ENCODE measurements around the gene PLAAT5. TPM values are rescaled to one million over a fixed set of nuclear protein-coding genes. Genes with fewer than 3 reads are reported as not detected.

The PLAAT5 gene
- 1 to 10 TPM in 1 of 4 donors, under 1 TPM in 3; 0.34 to 1.1 (median 0.59) TPM for total RNA-seq

GRCh38 chr11:63490551-63491239 lies at the start of gene PLAAT5:
Gene PLAAT5, minus strand, starts transcription at chr11:63491167. Its CDS starts 133 bp downstream, at chr11:63491034.
- H3K4me3 ChIP-seq (replicated peaks in 1 of 3): peak within 1 kb of the TSS; percentile 7 to 37 (median 37)
- H3K36me3 ChIP-seq: no peaks in the 10 kb centered on the region
- H3K9me3 ChIP-seq: no peaks in the 10 kb centered on the region
- no peak within 1 kb of the TSS for H3K27ac ChIP-seq
- intact Hi-C loops (cut with DNase I): no loop called here
- TF ChIP-seq POLR2A (IDR thresholded peaks at IDR 0.05) (no peak), CTCF (IDR thresholded peaks at IDR 0.05) (no peak)
- peak; percentile 42 to 50 for DNase-seq
- no peaks in the 10 kb centered on the region for H3K27me3 ChIP-seq
- WGBS, 2 donors: 16 to 24% methylated on average over 37 to 43 of the region's 60 CpGs
- no peaks in the 10 kb centered on the region for H3K4me1 ChIP-seq

- DNase-seq: peak; percentile 92 to 95
- Histone ChIP-seq H3K4me3 (replicated peaks in 1 of 3) (peak overlapping the region in 2 of 3 donors; percentile 9 to 22), H3K27me3 (no peaks in the 10 kb centered on the region), H3K9me3 (no peaks in the 10 kb centered on the region), H3K36me3 (no peaks in the 10 kb centered on the region), H3K4me1 (peaks cover 20 to 34% of the 10 kb centered on the region in 2 donors), H3K27ac (peak overlapping the region; percentile 87 to 96 (median 93))
- no peak for TF ChIP-seq CTCF (IDR thresholded peaks at IDR 0.05)
- TF ChIP-seq POLR2A (IDR thresholded peaks at IDR 0.05): peak in 1 of 2 donors; percentile 46
- intact Hi-C loops (cut with DNase I): no loop called here
- 15 to 17% methylated on average over 8 of the region's 8 CpGs for WGBS, 2 donors
These were observed 46.5 kb upstream of the PLAAT5 start for GRCh38 chr11:63537293-63538101.

GRCh38 chr11:63536669-63537292 lies 45.8 kb upstream of the PLAAT5 start, which contains the start of gene PLAAT4:
Gene PLAAT4, plus strand, starts transcription at chr11:63536808. Its CDS starts 61 bp downstream, at chr11:63536869.
- DNase-seq: peak; percentile 63 to 68
- H3K9me3 ChIP-seq: no peaks in the 10 kb centered on the region
- peak within 1 kb of the TSS; percentile 87 to 96 (median 93) for H3K27ac ChIP-seq
- H3K27me3 ChIP-seq: no peaks in the 10 kb centered on the region
- intact Hi-C loops (cut with DNase I): no loop called here
- WGBS, 2 donors: 16 to 22% methylated on average over 7 to 10 of the region's 10 CpGs
- TF ChIP-seq POLR2A (IDR thresholded peaks at IDR 0.05): no peak
- no peak for TF ChIP-seq CTCF (IDR thresholded peaks at IDR 0.05)
- H3K4me1 ChIP-seq: peaks cover 20 to 34% of the 10 kb centered on the region in 2 donors
- H3K36me3 ChIP-seq: no peaks in the 10 kb centered on the region
- H3K4me3 ChIP-seq (replicated peaks in 1 of 3): peak within 1 kb of the TSS in 2 of 3 donors; percentile 9 to 22

DNA sequence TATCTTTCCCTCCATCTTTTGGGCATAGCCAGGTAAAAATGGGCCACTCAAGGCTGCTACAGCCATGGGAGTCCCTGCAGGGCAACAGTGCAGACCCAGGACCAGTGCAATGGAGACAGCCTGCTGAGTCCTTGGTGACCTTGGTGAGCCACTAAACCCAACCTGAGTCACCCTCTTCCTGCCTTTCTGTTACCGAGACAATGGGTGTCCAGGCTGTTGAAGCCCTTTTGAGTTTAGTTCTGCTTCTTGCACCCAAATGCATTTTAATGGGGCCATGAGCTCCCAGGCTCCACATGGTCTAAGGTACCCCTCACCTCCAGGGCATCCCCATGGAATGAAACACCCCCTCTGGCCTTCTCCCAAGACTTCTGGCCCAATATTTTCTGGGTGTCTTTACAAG lies 44.8 kb upstream of the PLAAT5 start:
- H3K4me1 ChIP-seq: peaks cover 23 to 42% of the 10 kb centered on the region in 2 donors
- no peaks in the 10 kb centered on the region for H3K36me3 ChIP-seq
- intact Hi-C loops (cut with DNase I): no loop called here
- TF ChIP-seq CTCF (IDR thresholded peaks at IDR 0.05): no peak
- no peak for TF ChIP-seq POLR2A (IDR thresholded peaks at IDR 0.05)
- WGBS, 2 donors: 67 to 85% methylated on average over 1 of the region's 1 CpG
- no peaks in the 10 kb centered on the region for H3K9me3 ChIP-seq
- no peak for DNase-seq
- H3K4me3 ChIP-seq (replicated peaks in 1 of 3): no peak overlapping the region
- H3K27me3 ChIP-seq: no peaks in the 10 kb centered on the region
- no peak overlapping the region for H3K27ac ChIP-seq

Data from thyroid gland (tissue), 4 donors.